T-cell (primary cell): ENCODE results near the gene MAT2B. TPM values are rescaled to one million over a fixed set of nuclear protein-coding genes. Genes with fewer than 3 reads are reported as not detected.
A peak's percentile ranks its signal among the peaks of the same experiment; 100 is the strongest.

ENCODE experiments used
- ATAC-seq, 4 experiments: fragments of 200-7000 bp in 3 of 4; fragments of 150-1000 bp in 1 of 4; cut with Tn5 transposase; replicated peaks in 1 of 4; 1 replicate in 3 of 4; 2 replicates in 1 of 4; pipeline ENCODE4 v1.10.0; 2021; ENCODE audit warnings: moderate library complexity in 3 of 4, mild to moderate bottlenecking in 2 of 4, moderate number of reproducible peaks in 1 of 4
- CTCF ChIA-PET, 2 donors: fragments of 300-600 bp; sonication (Branson Sonifier 250); formaldehyde crosslinking; loops; one replicate each; lab custom pipeline; 2022; ENCODE audit warnings: antibody characterized with exemption in 2 of 2; lab: Charles Lee
- POLR2A ChIA-PET, 2 donors: fragments of 300-600 bp; sonication (Branson Sonifier 250); formaldehyde crosslinking; loops; one replicate each; lab custom pipeline; 2022; ENCODE audit warnings: antibody characterized with exemption in 2 of 2; lab: Charles Lee
- DNase-seq, 35 experiments: peaks; one replicate each; pipeline versions ENCODE4 v3.0.0 to v3.0.0-alpha.2; 2013 to 2023
- H3K27ac ChIP-seq: one replicate; pipeline ENCODE4 v1.5.1; 2013; ENCODE audit warnings: low read length
- H3K27me3 ChIP-seq, 2 experiments: replicated peaks in 1 of 2; 1 replicate in 1 of 2; 2 replicates in 1 of 2; pipeline versions ENCODE4 v1.6.1 to v1.7.0; 2013; ENCODE audit warnings: low read length in 1 of 2, mixed read lengths in 1 of 2; ENCODE audit not compliant: control insufficient read depth in 2 of 2, insufficient read depth in 2 of 2; ENCODE audit errors: extremely low read depth in 1 of 2
- H3K36me3 ChIP-seq, 2 donors: 1 replicate in 1 of 2; 2 replicates in 1 of 2; pipeline versions ENCODE4 v1.6.1 to v1.7.0; 2013; ENCODE audit warnings: low read length in 1 of 2; ENCODE audit not compliant: control insufficient read depth in 2 of 2, insufficient read depth in 1 of 2; ENCODE audit errors: extremely low read depth in 1 of 2
- H3K4me1 ChIP-seq, 2 experiments: 1 replicate in 1 of 2; 2 replicates in 1 of 2; pipeline versions ENCODE4 v1.6.1 to v1.7.0; 2013; ENCODE audit warnings: low read length in 2 of 2, mixed read lengths in 1 of 2; ENCODE audit not compliant: insufficient read depth in 2 of 2, control insufficient read depth in 1 of 2; ENCODE audit errors: extremely low read depth in 1 of 2
- H3K4me3 ChIP-seq, 2 donors: 1 replicate in 1 of 2; 2 replicates in 1 of 2; pipeline versions ENCODE4 v1.5.1 to v1.7.0; 2013; ENCODE audit warnings: mild to moderate bottlenecking in 2 of 2, low read length in 1 of 2, moderate library complexity in 1 of 2; ENCODE audit not compliant: control insufficient read depth in 1 of 2; ENCODE audit errors: extremely low read depth in 1 of 2
- H3K9me3 ChIP-seq: 2 replicates; pipeline ENCODE4 v1.7.0; 2013
- H3K27ac Mint-ChIP-seq, 2 donors: one replicate each; pipeline ENCODE4 v1.8.0; 2020 to 2021; ENCODE audit warnings: mild to moderate bottlenecking in 2 of 2, mixed read lengths in 2 of 2
- H3K27me3 Mint-ChIP-seq, 2 donors: one replicate each; pipeline ENCODE4 v1.8.0; 2021 to 2022; ENCODE audit warnings: mixed read lengths in 2 of 2
- H3K36me3 Mint-ChIP-seq: one replicate; pipeline ENCODE4 v1.8.0; 2021; ENCODE audit warnings: mixed read lengths
- H3K4me1 Mint-ChIP-seq, 3 donors: one replicate each; pipeline ENCODE4 v1.8.0; 2020 to 2022; ENCODE audit warnings: mixed read lengths in 3 of 3, mild to moderate bottlenecking in 1 of 3
- H3K4me3 Mint-ChIP-seq, 3 donors: one replicate each; pipeline ENCODE4 v1.8.0; 2020 to 2022; ENCODE audit warnings: mild to moderate bottlenecking in 3 of 3, mixed read lengths in 3 of 3, moderate library complexity in 3 of 3
- H3K9me3 Mint-ChIP-seq, 3 donors: one replicate each; pipeline ENCODE4 v1.8.0; 2020 to 2022; ENCODE audit warnings: mixed read lengths in 3 of 3
- WGBS: methylation state at CpG from one replicate; pipeline ENCODE4 v1.1.5; 2013; ENCODE audit warnings: missing lambda C conversion rate; ENCODE audit not compliant: insufficient coverage; 5-methylcytosine and 5-hydroxymethylcytosine counted together
- total RNA-seq, 35 experiments: library from RNA in 6 of 35; stranded (reverse) in 6 of 35; fragments of 120-200 nt in 1 of 35; gene quantifications; one replicate each; pipeline versions ENCODE4 v1.2.1 to v1.2.4 and lab custom pipeline; 2013 to 2026

Gene MAT2B
- total RNA-seq, 5 donors from 2014 or later (not counting 1 experiment from before 2014, with no cell fraction given): 62.2 to 131 (median 115) TPM

DNA sequence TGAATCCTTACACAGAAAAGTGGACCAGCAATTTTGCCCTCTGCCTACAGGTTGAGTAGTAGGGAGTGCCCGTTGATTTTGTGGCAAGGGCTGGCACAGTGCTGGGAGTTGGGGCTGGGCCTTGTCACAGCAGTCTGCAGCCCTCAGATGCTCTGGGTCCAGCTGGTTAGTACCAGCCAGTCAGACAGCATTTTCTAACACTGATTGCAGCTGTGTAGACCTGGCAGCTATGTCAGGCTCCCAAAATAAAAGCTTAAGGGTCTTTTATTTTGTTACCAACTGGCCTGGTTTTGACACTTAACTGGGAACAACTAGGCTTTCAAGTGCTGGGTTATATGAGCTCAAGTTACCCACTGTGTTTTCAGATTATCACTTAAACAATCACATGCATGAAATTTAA, 57.7 kb downstream of the MAT2B start:
- DNase-seq (no peak), ATAC-seq (no peak)
- no peak overlapping the region for H3K27ac Mint-ChIP-seq
- no peaks in the 10 kb centered on the region for H3K9me3 ChIP-seq
- H3K4me3 Mint-ChIP-seq: no peak overlapping the region
- H3K27me3 ChIP-seq: peaks cover 19 to 21% of the 10 kb centered on the region in 2 experiments
- ChIA-PET POLR2A (no interaction called here), CTCF (interaction anchor here (0.9 to 1.0 kb wide), 3 partner anchors 17 to 941 kb away, joined by 3 to 4 read pairs (median 3); no protein-coding TSS in a partner anchor)
- 50% methylated on average over 1 of the region's 1 CpG for WGBS
- no peaks in the 10 kb centered on the region for H3K36me3 ChIP-seq
- no peak overlapping the region for H3K4me3 ChIP-seq
- H3K36me3 Mint-ChIP-seq: no peaks in the 10 kb centered on the region
- H3K4me1 ChIP-seq: peaks cover 7 to 14% of the 10 kb centered on the region in 2 experiments
- no peaks in the 10 kb centered on the region for H3K9me3 Mint-ChIP-seq
- peaks cover 24 to 29% (median 25%) of the 10 kb centered on the region in 3 donors for H3K4me1 Mint-ChIP-seq
- H3K27me3 Mint-ChIP-seq: peaks cover 56% of the 10 kb centered on the region in 2 donors
- no peak overlapping the region for H3K27ac ChIP-seq

DNA sequence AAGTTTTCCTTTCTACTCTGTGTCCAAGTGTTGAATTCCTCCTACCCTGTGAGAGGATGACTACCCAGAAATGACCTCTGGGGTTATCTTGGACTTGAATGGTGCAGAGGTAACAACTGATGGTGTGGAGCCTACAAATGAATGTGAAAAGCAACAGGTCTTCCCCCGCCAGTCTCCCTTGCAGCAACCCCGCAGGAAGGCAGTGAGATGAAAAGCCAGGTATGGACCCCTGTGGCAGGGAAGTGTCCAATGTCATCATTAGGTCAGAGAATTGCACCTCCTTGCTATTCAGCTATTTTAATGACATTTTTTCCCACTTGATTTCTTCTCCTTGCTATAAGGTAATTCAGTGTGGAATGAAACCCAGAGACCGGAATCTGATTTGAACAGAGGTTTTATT, 58.5 kb downstream of the MAT2B start:
- H3K4me1 Mint-ChIP-seq: peaks cover 24 to 29% (median 25%) of the 10 kb centered on the region in 3 donors
- H3K27me3 Mint-ChIP-seq: peaks cover 56 to 57% of the 10 kb centered on the region in 2 donors
- Histone ChIP-seq H3K27me3 (peaks cover 21 to 23% of the 10 kb centered on the region in 2 experiments), H3K9me3 (no peaks in the 10 kb centered on the region), H3K4me1 (peaks cover 7 to 14% of the 10 kb centered on the region in 2 experiments), H3K4me3 (no peak overlapping the region), H3K36me3 (no peaks in the 10 kb centered on the region), H3K27ac (no peak overlapping the region)
- CTCF ChIA-PET: interaction anchor here (0.7 to 1.0 kb wide), 3 partner anchors 17 to 940 kb away, joined by 3 to 4 read pairs (median 3); no protein-coding TSS in a partner anchor
- POLR2A ChIA-PET: no interaction called here
- H3K27ac Mint-ChIP-seq: no peak overlapping the region
- H3K4me3 Mint-ChIP-seq: no peak overlapping the region
- no peak for DNase-seq
- ATAC-seq: no peak
- WGBS: 75% methylated on average over 2 of the region's 3 CpGs
- no peaks in the 10 kb centered on the region for H3K9me3 Mint-ChIP-seq
- no peaks in the 10 kb centered on the region for H3K36me3 Mint-ChIP-seq

DNA sequence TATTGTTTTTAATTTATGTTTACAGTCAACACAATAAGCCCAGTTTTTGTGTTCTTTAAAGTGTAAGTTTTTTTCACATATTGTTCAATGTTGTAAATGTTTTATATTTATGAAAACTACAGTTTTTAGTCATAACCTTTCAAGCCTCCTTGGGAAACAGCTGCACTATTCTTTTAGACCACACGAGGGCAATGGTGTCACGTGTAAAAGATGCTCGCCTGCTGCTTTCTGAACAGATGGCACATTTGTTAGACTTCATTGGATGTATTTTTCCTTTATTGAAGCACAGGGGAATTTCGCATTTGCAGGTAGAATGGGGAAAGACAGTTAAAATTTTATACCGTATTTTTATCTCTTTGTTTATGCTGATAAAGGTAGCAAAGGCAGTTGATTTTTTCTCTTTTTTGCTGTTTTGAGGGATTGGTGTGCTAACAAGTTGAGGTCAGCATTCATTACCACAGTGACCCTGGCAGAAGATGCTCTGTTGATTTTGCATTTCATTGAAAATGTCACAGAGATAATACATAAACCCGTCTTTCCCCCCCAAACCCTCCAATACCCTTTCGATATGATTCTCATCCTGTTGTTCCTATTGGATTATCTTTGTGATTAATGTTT, 59.0 kb downstream of the MAT2B start:
- Histone ChIP-seq H3K27ac (no peak overlapping the region), H3K4me3 (no peak overlapping the region), H3K4me1 (peaks cover 7 to 14% of the 10 kb centered on the region in 2 experiments), H3K9me3 (no peaks in the 10 kb centered on the region), H3K36me3 (no peaks in the 10 kb centered on the region), H3K27me3 (peaks cover 21 to 23% of the 10 kb centered on the region in 2 experiments)
- Mint-ChIP-seq H3K4me3 (no peak overlapping the region), H3K27me3 (peaks cover 61% of the 10 kb centered on the region in 2 donors), H3K4me1 (peaks cover 24 to 29% (median 25%) of the 10 kb centered on the region in 3 donors), H3K27ac (no peak overlapping the region), H3K9me3 (no peaks in the 10 kb centered on the region), H3K36me3 (no peaks in the 10 kb centered on the region)
- POLR2A ChIA-PET: no interaction called here
- ATAC-seq: no peak
- peak in 32 of 35 experiments; percentile 8 to 77 (median 42) for DNase-seq
- CTCF ChIA-PET: interaction anchor here (0.5 to 0.7 kb wide), 2 partner anchors 17 to 242 kb away, joined by 3 to 7 read pairs; no protein-coding TSS in a partner anchor
- 0% methylated on average over 2 of the region's 7 CpGs for WGBS

DNA sequence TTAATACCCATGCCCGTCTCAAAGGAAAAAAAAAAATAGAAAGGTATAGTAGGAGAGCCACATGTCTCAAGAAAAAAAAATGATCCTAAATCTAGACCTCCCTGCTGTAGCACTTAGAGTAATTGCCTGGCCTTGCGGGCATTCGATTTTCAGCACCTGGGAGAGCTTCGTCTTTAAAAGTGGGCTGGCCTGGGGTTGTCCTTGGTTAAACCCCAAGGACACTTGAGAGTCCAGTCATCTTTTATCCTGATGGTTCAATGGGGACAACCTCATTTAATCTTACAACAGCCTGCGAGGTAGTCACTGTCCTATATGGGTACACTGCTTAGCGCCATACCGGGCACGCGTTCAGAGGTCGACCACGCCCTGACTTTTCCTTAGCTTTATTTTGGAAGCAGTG, 60.1 kb downstream of the MAT2B start:
- peaks cover 64 to 67% of the 10 kb centered on the region in 2 donors for H3K27me3 Mint-ChIP-seq
- Histone ChIP-seq H3K27ac (no peak overlapping the region), H3K27me3 (peaks cover 21 to 25% of the 10 kb centered on the region in 2 experiments), H3K36me3 (no peaks in the 10 kb centered on the region), H3K4me3 (peak overlapping the region; percentile 29 to 68), H3K4me1 (peaks cover 7 to 14% of the 10 kb centered on the region in 2 experiments), H3K9me3 (no peaks in the 10 kb centered on the region)
- H3K4me3 Mint-ChIP-seq: peak overlapping the region; percentile 69 to 78 (median 73)
- peak in 1 of 4 experiments; percentile 13 for ATAC-seq
- no peaks in the 10 kb centered on the region for H3K36me3 Mint-ChIP-seq
- no peak for DNase-seq
- no peaks in the 10 kb centered on the region for H3K9me3 Mint-ChIP-seq
- peaks cover 24 to 29% (median 25%) of the 10 kb centered on the region in 3 donors for H3K4me1 Mint-ChIP-seq
- ChIA-PET POLR2A (no interaction called here), CTCF (interaction anchor here in 1 of 2 donors (1.1 kb wide), 1 partner anchor 940 kb away, joined by 3 read pairs; no protein-coding TSS in a partner anchor)
- 25% methylated on average over 5 of the region's 11 CpGs for WGBS
- H3K27ac Mint-ChIP-seq: no peak overlapping the region

DNA sequence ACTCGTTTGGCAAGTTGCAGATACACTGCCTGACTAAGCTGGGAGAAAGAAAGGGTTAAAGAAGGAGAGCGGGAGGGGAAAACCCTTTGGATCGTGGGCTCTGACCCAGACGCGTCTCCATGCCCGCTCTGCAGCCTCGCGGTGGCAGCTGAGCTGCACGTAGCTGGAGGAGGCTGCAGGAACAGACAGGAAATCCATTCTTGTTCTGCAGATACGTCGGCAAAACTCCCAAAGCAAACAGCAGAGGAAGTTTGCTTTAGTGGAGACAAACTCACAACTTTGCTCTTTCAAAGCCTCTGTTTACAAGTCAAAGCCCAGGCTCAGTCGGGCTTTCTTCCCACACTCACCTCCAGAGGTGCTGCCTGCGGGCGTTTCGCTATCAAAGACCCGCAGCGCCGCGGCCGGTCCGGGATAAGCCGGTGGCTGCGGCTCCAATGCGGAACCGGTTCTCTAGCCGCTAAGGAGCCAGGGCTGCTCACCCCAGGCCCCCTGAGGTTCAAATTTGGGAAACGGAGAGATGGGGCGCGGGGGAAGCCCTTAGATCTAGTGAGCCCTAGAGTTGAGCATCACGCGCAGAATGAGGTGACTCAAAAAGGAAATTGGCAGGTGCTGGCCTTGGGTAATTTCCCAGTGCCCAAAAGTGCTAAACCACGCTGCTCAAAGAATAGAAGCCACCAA, 60.7 kb downstream of the MAT2B start:
- peaks cover 24 to 29% (median 25%) of the 10 kb centered on the region in 3 donors for H3K4me1 Mint-ChIP-seq
- peak overlapping the region; percentile 69 to 78 (median 73) for H3K4me3 Mint-ChIP-seq
- Histone ChIP-seq H3K36me3 (no peaks in the 10 kb centered on the region), H3K27me3 (peaks cover 21 to 25% of the 10 kb centered on the region in 2 experiments), H3K4me3 (peak overlapping the region; percentile 29 to 68), H3K9me3 (no peaks in the 10 kb centered on the region), H3K4me1 (peaks cover 7 to 14% of the 10 kb centered on the region in 2 experiments), H3K27ac (no peak overlapping the region)
- DNase-seq: peak in 22 of 35 experiments; percentile 1 to 50 (median 5)
- under 1% methylated on average over 25 of the region's 32 CpGs for WGBS
- ATAC-seq: peak; percentile 34 to 83 (median 53)
- no peaks in the 10 kb centered on the region for H3K36me3 Mint-ChIP-seq
- H3K9me3 Mint-ChIP-seq: no peaks in the 10 kb centered on the region
- ChIA-PET POLR2A (no interaction called here), CTCF (interaction anchor here in 1 of 2 donors (1.1 kb wide), 1 partner anchor 939 kb away, joined by 3 read pairs; no protein-coding TSS in a partner anchor)
- H3K27me3 Mint-ChIP-seq: peaks cover 64 to 70% of the 10 kb centered on the region in 2 donors
- H3K27ac Mint-ChIP-seq: no peak overlapping the region

DNA sequence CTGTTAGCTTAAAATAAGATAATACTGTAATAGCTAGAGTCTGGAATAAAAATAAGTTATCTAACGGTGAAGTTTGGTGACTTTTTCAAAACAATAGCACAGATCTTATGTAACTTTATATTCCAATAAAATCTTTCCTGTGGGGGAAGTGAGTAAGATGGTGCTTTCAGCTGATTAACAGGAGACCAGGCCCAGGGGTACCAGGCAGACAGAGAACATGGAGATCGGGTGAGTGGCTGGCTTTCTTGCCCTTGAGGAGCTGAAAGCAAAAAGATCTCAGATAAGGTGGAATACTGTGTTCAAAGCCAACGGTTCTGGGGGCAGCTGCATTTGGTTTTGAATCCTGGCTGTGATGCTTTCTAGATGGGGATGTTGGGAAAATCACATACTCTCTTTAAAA, 61.3 kb downstream of the MAT2B start:
- H3K4me3 ChIP-seq: no peak overlapping the region
- WGBS: 20% methylated on average over 1 of the region's 3 CpGs
- no peak for DNase-seq
- peaks cover 21 to 25% of the 10 kb centered on the region in 2 experiments for H3K27me3 ChIP-seq
- Mint-ChIP-seq H3K4me3 (peak overlapping the region; percentile 43 to 78 (median 73)), H3K36me3 (no peaks in the 10 kb centered on the region), H3K9me3 (no peaks in the 10 kb centered on the region), H3K27ac (no peak overlapping the region), H3K4me1 (peaks cover 24 to 29% (median 25%) of the 10 kb centered on the region in 3 donors), H3K27me3 (peaks cover 63 to 67% of the 10 kb centered on the region in 2 donors)
- ATAC-seq: no peak
- H3K4me1 ChIP-seq: peaks cover 7 to 14% of the 10 kb centered on the region in 2 experiments
- no peaks in the 10 kb centered on the region for H3K36me3 ChIP-seq
- ChIA-PET CTCF (interaction anchor here in 1 of 2 donors (0.6 kb wide), 1 partner anchor 1779 kb away, joined by 5 read pairs; no protein-coding TSS in a partner anchor), POLR2A (no interaction called here)
- H3K27ac ChIP-seq: no peak overlapping the region
- no peaks in the 10 kb centered on the region for H3K9me3 ChIP-seq
